Measurements from ENCODE around the gene AMOT.

The AMOT gene

GRCh38 chrX:112759966-112760365, 80.7 kb downstream of the AMOT start:
- no peak overlapping the region for H3K4me3 ChIP-seq (ENCODE audit: low read depth, low read length)
- DNase-seq (ENCODE audit: low read depth) = no peak

- DNase-seq (ENCODE audit: low read depth) = no peak
- H3K4me3 ChIP-seq (ENCODE audit: low read depth, low read length) = no peak overlapping the region
Measured at GRCh38 chrX:112759512-112759911, 81.1 kb downstream of the AMOT start.

DNA sequence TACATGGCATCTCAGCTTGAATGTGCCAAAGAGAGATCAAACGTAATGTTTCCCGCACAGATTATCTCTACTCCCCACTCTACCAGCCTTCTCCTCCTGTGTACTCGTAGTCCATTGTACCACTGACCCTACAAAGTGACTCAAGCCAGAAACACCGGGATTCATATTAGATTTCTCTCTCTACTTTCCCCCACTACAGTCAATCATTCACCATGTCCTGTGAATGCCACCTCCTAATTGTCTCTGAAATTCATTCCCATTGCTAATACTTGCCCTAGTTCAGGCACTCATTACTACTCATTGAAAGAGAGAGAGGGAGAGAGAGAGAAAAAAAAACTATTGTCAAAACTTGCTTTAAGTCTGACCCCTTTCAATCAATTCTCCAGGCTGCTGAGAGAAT, 82.7 kb downstream of the AMOT start:
- H3K4me3 ChIP-seq (ENCODE audit: low read depth, low read length) = no peak overlapping the region
- DNase-seq (ENCODE audit: low read depth) = no peak

DNA sequence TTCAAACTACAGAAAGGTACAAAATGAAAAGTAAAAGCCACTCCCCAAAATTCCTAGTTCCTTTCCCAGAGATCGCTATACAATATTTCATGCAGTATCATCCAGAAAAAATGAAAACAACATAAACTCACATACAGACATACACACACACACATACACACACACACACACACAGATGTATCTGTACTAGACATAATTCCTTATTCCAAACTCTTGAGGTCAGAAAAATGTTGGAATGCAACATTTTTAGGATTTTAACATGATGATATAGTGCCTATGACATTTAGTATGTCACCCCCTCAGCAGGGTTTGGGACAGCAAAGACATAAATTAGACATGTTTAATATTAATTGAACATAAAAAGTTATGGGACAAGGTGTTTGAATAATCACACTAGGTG, 87.5 kb downstream of the AMOT start:
- DNase-seq (ENCODE audit: low read depth) = no peak

DNA sequence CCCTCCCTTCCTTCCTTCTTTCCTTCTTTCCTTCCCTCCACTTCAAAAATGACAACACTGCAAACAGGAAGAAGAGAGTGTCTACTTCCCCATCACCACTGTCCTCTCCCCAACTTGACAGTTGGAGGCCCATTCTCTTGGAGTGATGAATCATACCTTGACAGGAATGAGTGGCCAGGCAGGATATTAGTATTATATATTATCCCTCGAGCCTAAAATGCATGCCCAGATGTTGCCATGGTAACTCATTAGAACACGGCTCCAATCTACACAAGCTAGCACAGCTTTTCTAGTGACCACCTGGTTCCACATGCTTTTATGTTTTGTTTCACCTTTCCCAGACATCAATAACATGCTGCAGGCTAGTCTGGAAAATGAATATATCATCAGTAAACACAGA, 89.6 kb downstream of the AMOT start:
- H3K4me3 ChIP-seq (ENCODE audit: low read depth, low read length) = no peak overlapping the region
- no peak for DNase-seq (ENCODE audit: low read depth)

More for the DNA sequence above, 87.5 kb downstream of the AMOT start:
- H3K4me3 ChIP-seq (ENCODE audit: low read depth, low read length) = no peak overlapping the region

- H3K4me3 ChIP-seq (ENCODE audit: low read depth, low read length) = no peak overlapping the region
- DNase-seq (ENCODE audit: low read depth) = no peak
Measured at GRCh38 chrX:112746812-112747595, 93.6 kb downstream of the AMOT start.

DNA sequence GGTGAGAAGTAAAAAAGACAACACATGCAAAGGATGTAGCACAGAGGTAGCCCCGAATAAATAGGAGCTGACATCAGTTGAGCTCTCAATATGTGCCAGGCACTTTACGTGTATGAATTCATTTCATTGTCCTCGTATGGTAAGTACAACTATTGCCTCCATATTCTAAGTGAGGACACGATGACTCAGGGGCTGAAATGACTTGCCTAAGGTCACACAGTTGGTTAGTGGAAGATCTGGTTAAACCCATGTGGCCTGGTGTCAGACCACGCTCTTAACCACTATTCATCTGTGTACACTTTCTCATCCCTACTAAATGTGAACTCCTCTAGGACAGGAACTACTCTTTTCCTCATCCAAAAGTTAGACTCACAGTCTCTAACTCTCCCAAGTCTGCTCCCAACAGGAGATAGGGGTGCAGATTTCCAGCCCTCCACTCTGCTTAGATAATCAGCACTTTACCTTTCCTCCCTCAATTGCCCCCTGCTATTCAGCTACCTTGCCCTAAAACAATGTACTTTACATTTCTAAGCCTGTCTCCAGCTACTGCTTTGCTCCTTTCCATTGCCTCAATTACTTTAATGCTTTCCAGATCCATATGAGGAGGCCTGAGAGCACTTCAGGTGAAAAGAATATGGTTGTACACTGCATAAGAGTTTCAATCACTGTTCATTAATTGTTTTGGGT, 102.1 kb downstream of the AMOT start:
- no peak overlapping the region for H3K4me3 ChIP-seq (ENCODE audit: low read depth, low read length)
- no peak for DNase-seq (ENCODE audit: low read depth)

DNA sequence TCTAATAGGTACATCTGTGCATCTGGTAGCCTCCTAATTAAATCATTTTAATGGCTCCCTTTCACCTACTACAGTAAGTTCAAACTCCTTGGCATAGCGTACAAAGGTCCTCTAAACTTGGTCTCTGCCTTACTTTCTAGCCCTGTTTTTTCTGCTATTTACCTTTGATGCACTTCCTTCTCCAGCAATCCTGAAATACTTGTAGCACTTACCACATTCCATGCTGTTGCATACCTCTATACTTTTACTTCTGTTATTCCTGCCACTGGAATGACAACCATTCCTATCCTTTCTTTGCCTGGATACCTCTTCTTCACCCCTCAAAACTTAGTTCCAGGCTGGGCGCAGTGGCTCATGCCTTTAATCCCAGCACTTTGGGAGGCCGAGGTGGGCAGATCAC, 104.3 kb downstream of the AMOT start:
- no peak overlapping the region for H3K4me3 ChIP-seq (ENCODE audit: low read depth, low read length)

GRCh38 chrX:112735147-112735546, 105.5 kb downstream of the AMOT start:
- DNase-seq (ENCODE audit: low read depth) = no peak
- no peak overlapping the region for H3K4me3 ChIP-seq (ENCODE audit: low read depth, low read length)

More for the DNA sequence above, 104.3 kb downstream of the AMOT start:
- no peak for DNase-seq (ENCODE audit: low read depth)

GRCh38 chrX:112734290-112734689, 106.3 kb downstream of the AMOT start:
- peak; percentile 13 for DNase-seq (ENCODE audit: low read depth)
- H3K4me3 ChIP-seq (ENCODE audit: low read depth, low read length) = no peak overlapping the region

- no peak for DNase-seq (ENCODE audit: low read depth)
- H3K4me3 ChIP-seq (ENCODE audit: low read depth, low read length) = no peak overlapping the region
Measured at GRCh38 chrX:112731793-112732192, 108.8 kb downstream of the AMOT start.

Measured in skeletal muscle cell (primary cell).